ENCODE data around the gene CDH23. TPM values are rescaled to one million over a fixed set of nuclear protein-coding genes. Genes with fewer than 3 reads are reported as not detected.

The CDH23 gene
- total and polyA plus RNA-seq, 9 of the 15 experiments (the other 6 are each of a cell fraction or from before 2014, with no cell fraction given): 0.18 to 1.2 (median 0.47) TPM

DNA sequence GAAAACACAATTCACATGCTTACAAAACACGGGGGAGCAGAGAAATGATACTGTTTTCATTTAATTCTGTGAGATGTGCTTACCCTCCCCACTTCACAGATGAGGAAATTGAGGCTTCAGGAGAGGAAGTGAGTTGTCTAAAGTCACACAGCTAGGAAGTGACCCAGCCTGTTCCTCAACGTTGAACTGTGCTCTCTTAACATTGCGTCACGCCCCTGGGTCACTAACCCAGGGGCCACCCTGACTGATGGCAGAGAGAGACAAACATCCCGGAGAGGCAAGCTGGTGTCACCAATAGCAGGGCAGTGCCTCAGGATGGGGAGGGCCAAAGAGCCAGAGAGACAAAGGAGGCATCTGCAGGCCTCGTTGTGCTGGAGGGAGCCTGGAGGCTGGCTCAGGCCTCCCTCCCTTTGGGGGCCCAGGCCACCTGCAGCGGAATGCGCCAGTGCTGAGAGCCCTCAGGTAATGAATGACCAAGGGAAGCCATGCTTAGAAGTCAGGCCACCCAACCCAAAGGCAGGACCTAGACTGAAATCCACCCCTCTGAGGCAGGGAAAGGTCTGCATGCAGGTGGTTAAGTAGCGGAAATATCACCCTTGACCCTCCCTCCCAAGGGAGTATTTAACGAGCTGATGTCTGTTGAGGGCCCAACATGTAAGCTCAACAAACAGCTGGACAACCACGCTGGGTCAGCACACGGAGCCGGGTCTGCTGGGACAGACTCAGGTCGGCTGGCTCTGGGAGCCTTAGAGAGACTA lies 241.5 kb downstream of the CDH23 start (continued):
- TF ChIP-seq, protein P1, sequence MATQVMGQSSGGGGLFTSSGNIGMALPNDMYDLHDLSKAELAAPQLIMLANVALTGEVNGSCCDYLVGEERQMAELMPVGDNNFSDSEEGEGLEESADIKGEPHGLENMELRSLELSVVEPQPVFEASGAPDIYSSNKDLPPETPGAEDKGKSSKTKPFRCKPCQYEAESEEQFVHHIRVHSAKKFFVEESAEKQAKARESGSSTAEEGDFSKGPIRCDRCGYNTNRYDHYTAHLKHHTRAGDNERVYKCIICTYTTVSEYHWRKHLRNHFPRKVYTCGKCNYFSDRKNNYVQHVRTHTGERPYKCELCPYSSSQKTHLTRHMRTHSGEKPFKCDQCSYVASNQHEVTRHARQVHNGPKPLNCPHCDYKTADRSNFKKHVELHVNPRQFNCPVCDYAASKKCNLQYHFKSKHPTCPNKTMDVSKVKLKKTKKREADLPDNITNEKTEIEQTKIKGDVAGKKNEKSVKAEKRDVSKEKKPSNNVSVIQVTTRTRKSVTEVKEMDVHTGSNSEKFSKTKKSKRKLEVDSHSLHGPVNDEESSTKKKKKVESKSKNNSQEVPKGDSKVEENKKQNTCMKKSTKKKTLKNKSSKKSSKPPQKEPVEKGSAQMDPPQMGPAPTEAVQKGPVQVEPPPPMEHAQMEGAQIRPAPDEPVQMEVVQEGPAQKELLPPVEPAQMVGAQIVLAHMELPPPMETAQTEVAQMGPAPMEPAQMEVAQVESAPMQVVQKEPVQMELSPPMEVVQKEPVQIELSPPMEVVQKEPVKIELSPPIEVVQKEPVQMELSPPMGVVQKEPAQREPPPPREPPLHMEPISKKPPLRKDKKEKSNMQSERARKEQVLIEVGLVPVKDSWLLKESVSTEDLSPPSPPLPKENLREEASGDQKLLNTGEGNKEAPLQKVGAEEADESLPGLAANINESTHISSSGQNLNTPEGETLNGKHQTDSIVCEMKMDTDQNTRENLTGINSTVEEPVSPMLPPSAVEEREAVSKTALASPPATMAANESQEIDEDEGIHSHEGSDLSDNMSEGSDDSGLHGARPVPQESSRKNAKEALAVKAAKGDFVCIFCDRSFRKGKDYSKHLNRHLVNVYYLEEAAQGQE (IDR thresholded peaks at IDR 0.05; ENCODE audit: borderline replicate concordance): no peak
- TF ChIP-seq, protein P1 (CRISPR knock-in tag; IDR thresholded peaks at IDR 0.05; ENCODE audit: low read depth): peak; percentile 13; the same call in 1 of the 2 replicates
- no peak for TF ChIP-seq CBX8 (IDR thresholded peaks at IDR 0.05; ENCODE audit: borderline replicate concordance, extremely low read depth, low read depth, low read length, poor library complexity, severe bottlenecking)
- peak; percentile 10 to 44; a peak in 2 of 4 replicates for TF ChIP-seq HDAC1 (IDR thresholded peaks at IDR 0.05)
- no peak for TF ChIP-seq TARDBP (IDR thresholded peaks at IDR 0.05)
- no peak for TF ChIP-seq ZNF77 (CRISPR knock-in tag; IDR thresholded peaks at IDR 0.05)
- TF ChIP-seq SRSF1 (IDR thresholded peaks at IDR 0.05; ENCODE audit: low read depth, low read length): no peak
- peak; percentile 95 for TF ChIP-seq CBX1 (IDR thresholded peaks at IDR 0.05; ENCODE audit: low read depth)
- TF ChIP-seq KAT8 (IDR thresholded peaks at IDR 0.05; ENCODE audit: low read depth): no peak
- TF ChIP-seq, protein P2, sequence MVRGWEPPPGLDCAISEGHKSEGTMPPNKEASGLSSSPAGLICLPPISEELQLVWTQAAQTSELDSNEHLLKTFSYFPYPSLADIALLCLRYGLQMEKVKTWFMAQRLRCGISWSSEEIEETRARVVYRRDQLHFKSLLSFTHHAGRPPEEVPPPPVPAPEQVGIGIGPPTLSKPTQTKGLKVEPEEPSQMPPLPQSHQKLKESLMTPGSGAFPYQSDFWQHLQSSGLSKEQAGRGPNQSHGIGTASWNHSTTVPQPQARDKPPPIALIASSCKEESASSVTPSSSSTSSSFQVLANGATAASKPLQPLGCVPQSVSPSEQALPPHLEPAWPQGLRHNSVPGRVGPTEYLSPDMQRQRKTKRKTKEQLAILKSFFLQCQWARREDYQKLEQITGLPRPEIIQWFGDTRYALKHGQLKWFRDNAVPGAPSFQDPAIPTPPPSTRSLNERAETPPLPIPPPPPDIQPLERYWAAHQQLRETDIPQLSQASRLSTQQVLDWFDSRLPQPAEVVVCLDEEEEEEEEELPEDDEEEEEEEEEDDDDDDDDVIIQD (CRISPR knock-in tag; IDR thresholded peaks at IDR 0.05): no peak
- peak; percentile 76; the same call in 1 of the 2 replicates for TF ChIP-seq L3MBTL2 (IDR thresholded peaks at IDR 0.05)
- TF ChIP-seq, protein P3, sequence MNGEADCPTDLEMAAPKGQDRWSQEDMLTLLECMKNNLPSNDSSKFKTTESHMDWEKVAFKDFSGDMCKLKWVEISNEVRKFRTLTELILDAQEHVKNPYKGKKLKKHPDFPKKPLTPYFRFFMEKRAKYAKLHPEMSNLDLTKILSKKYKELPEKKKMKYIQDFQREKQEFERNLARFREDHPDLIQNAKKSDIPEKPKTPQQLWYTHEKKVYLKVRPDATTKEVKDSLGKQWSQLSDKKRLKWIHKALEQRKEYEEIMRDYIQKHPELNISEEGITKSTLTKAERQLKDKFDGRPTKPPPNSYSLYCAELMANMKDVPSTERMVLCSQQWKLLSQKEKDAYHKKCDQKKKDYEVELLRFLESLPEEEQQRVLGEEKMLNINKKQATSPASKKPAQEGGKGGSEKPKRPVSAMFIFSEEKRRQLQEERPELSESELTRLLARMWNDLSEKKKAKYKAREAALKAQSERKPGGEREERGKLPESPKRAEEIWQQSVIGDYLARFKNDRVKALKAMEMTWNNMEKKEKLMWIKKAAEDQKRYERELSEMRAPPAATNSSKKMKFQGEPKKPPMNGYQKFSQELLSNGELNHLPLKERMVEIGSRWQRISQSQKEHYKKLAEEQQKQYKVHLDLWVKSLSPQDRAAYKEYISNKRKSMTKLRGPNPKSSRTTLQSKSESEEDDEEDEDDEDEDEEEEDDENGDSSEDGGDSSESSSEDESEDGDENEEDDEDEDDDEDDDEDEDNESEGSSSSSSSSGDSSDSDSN (IDR thresholded peaks at IDR 0.05; ENCODE audit: borderline replicate concordance in 1 of 2, low read depth in 2 of 2, low read length in 2 of 2): peak in 1 of 2 experiments; percentile 82; a peak in 1 of 4 replicates
- TF ChIP-seq ATF7 (IDR thresholded peaks at IDR 0.05): peak; percentile 50; the same call in 1 of the 2 replicates
- TF ChIP-seq TAF1 (IDR thresholded peaks at IDR 0.05; ENCODE audit: control insufficient read depth, extremely low read depth, insufficient read depth, low read length, severe bottlenecking): no peak
